ENCODE data around the gene SLC4A1AP.

SLC4A1AP gene

DNA sequence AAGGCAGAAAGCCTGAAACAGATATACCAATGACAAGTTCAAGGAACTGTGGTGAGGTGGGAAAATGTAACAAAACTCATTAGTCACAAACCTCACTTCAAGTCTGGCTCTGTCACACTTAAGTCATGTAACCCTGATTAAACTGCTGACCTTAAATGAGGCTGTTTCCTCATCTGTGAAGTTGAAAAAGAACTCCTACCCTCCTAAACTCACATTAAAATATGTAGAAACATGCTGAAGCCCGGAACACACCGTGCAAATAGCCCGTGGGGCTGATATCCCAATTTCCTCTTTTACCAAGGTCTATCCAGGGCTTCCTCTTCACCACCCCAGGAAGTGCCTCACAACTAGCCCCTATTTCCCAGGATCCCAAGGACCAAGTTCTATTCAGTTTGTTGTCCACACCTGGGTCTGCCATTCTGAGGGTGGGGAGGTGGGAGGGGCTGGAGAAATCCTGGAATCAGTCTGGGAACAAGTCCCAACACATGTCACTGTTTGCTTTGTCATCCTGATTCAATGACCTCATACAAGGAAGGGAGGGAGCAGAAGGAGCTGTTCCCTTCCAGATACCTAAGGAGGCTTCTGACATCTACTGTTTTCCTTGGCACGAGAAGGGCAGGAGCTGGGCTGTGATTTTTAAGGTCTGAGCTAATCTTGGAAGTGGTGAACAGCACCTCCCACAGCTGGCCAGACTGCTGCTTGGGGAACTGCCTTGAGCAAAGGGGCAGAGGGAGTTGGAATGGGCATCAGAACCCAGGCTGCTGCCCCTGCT, 42.3 kb downstream of the SLC4A1AP start:
- DNase-seq = no peak

DNA sequence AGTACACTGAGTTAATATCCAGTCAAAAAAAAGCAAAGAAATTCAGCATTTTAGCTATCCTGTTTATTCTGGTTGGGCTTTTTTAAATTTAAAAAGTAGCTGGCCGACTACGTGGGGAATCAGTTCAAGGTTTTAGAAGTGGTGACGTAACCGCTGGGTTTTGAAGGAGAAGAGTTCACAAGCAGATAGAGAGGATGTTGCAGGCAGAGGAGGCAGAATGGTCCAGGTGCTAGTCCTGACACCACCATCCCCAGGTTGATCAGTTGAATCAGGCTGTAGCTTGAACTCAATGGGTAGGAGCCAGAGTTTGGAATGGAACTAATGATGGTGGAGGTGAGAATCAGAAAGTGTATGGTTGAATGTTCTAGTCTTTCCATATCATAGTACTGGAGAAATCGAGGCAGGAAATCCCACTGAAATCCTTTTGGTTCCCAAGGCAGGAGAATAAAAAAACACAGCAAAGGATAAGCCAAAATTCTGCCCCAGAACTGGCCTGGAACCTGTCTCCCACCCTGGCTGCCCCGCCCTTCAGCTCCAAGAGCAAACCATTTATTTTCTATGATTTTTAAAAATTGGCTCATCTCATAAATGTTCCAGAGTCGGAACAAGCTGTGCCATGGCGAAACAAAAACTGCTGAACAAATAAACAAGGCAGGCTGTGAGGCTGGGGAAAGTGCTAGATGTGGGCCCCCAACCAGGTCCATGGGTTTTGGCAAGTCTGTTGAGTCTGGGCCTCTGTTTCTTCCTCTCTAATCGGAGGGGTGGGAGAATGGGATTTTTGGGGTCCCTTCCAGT, 44.0 kb downstream of the SLC4A1AP start:
- DNase-seq = no peak

DNA sequence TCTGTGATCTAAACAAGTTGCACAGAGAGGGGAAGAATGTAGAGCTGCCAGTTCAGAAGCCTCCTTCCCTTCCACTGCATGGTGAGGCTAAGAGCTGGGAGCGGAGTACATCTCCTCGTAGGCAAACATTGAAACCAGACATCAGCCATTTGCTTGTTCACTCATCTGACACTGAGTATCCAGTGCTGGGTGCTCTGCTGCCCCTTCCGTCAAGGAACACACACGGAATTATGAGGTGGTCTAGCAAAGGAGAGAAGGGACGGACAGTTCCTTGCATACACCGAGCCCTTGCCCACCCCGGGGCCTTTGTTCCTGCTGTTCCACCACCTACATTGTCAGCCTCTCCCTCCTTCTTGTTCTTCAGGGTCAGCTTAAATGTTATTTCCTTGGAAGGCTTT, 44.6 kb downstream of the SLC4A1AP start:
- no peak for DNase-seq

DNA sequence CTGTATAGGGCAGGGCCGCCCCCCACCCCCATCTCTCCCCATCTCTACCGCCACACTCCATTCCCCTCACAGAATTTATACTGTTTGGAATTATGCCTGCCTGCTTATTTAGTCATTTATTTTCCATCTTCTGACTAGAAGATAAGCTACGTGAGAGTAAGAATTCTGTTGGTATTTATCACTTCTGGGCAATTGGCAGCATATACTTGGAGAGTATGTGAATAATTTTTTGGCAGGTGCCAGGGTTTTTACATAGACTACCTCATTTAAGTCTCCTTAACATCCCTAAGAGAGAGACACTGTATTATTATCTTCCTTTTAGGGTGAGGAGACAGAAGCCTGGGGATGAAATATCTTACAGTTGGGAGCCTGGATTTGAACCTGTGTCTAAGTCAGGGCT, 45.0 kb downstream of the SLC4A1AP start:
- DNase-seq = no peak

DNA sequence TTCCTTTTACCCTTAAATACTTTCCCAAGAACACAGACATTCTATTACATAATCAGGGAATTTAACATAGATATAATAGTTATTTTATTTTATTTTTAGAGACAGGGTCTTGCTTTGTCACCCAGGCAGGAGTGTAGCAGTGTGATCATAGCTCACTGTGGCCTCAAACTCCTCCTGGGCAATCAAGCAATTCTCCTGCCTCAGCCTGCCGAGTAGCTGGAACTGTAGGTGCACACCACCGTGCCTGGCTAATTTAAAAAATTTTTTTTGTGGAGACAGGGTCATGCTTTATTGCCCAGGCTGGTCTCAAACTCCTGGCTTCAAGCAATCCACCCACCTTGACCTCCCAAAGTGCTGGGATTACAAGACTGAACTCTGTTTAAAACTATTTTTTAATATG, 45.6 kb downstream of the SLC4A1AP start:
- no peak for DNase-seq

DNA sequence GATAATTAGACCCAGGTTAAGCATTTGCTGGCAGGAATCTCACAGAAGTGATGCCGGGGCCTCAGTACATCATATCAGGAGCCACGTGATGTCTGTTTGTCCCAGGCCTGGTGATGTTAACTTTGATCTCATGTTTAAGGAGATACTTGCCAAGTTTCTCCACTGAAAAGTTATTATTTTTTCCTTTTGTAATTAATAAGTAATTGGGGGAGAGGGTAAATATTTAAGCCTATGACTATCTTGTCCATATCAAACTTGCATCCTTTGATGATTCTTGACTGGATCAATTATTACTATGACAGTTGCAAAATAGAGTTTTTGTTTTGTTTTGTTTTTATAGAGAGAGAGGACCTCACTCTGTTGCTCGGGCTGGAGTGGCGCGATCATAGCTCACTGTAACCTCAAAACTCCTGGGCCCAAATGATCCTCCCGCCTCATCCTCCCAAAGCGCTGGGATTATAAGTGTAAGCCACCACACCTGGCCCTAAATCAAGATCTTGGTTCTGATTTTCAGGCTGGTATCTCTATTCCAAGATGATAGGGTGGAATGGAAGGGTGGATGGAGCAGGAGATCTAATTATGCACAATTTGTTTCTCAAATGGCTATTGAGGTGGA, 46.4 kb downstream of the SLC4A1AP start:
- no peak for DNase-seq

DNA sequence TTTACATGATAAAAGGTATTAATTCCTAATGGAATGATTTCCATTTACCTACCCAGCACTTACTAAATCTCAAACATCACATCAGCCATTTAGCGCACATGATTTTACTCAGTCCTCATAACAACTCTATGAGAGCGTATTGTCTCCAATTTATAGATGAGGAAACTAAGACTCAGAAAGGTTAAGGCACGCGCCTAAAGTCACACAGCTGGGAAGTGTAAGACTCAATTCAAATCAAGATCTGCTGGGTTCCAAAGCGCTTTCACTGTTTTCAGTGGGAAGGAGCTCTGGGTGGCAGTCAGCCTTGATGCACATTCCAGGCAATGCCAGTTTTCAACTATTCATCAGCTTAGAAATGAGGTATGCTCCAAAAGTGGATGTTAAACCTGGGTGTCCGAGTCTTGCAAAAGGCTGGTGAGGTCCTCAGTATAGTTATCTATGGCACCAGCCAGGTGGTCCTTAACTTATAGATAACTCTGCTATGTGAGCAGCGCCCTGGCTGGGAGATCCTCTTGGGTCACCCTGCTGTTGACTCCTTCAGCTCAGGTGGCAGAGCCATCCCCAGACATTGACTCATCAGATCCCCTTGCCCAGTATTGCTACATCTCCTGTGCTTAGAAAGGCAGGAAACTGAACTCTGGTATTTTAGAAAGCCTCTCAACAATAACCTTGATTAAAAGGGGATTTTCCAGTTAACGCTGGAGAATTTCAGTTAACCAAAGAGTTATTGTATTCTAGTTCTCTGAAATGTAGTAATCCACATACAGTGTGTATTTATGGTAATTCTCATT, 47.1 kb downstream of the SLC4A1AP start:
- no peak for DNase-seq

DNA sequence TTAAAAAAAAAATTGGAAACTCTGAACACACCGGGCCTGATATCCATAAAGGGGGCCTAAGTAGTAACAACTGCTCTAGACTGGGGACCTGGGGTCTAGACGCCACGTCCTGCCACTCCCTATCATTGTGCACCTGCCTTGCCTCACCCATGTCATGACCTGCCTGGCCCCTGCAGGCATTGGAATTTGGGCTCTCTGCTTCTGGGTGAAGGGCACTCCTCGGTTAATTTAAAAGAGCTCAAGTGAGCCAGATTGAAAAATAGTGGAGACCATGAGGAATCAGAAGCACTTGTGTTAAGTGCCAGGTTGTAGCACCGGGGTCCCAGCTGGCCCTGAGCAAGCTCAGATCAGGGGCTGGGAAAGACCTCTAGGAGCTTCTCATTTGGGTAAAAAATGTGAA, 48.1 kb downstream of the SLC4A1AP start:
- no peak for DNase-seq

DNA sequence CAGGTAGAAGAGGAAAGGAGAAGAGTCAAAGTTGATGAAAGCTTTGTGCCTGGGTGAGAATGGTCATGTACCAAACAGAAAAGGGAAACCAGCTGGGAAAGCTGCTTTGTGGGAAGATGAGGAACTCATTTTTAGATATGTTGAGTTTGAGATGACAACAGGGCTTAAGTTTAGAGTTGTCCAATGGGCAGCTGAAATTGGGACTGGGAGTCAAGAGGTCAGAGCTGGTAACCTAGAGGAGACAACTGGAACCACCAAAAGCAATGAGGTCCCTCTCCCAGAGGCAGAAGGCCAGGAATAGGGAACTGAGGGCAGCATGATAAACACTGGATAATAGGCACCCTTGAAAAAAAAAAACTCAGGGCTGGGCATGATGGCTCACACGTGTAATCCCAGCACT, 48.8 kb downstream of the SLC4A1AP start:
- no peak for DNase-seq

DNA sequence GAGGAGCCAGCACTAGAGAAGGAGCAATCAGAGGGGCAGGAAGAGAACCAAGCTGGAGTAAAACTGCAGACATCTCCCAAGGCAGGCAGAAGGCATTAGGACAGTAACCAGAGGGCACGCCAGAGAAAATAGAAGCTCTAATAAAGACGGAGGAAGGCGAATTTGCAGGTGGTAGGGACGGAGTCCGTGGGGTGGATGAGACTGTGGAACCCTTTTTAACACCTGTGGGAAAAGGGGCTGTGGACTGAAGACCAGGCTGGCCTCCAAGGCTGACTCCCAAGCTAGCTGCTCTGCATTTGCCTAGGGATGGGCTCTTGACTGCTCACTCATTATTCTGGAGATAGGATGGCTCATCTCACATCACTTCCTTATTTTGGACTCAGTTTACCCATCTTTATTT, 49.5 kb downstream of the SLC4A1AP start:
- DNase-seq = no peak

DNA sequence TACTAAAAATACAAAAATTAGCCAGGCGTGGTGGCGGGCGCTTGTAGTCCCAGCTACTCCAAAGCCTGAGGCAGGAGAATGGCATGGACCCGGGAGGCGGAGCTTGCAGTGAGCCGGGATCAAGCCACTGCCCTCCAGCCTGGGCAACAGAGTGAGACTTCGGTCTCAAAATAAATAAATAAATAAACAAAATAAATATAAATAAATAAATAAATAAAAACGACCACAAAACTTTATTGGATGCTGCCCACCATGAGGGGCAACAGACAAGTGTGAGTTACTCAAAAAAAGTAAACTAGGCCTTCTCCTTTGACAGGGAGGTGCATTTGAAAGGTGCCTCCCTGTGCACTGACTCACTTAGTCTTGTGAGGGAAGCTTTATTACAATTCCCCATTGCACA, 50.4 kb downstream of the SLC4A1AP start:
- DNase-seq = no peak

DNA sequence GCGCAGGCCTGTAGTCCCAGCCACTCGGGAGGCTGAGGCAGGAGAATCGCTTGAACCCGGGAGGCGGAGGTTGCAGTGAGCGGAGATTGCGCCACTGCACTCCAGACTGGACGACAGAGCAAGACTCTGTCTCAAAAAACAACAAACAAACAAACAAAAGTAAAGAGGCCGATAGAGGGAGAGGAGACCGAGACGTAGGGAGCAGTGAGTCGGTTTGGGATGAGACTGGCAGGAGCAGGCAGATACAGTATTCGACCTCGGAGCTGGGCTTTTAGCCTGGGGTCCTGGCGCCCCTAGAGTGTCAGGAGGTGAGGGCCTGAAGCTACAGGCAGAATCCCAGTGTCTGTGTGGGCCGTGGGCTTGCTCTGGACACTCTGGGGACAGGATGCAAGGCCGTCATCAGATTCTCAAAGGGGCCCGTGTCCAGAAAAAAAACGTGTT, 51.2 kb downstream of the SLC4A1AP start:
- no peak for DNase-seq

DNA sequence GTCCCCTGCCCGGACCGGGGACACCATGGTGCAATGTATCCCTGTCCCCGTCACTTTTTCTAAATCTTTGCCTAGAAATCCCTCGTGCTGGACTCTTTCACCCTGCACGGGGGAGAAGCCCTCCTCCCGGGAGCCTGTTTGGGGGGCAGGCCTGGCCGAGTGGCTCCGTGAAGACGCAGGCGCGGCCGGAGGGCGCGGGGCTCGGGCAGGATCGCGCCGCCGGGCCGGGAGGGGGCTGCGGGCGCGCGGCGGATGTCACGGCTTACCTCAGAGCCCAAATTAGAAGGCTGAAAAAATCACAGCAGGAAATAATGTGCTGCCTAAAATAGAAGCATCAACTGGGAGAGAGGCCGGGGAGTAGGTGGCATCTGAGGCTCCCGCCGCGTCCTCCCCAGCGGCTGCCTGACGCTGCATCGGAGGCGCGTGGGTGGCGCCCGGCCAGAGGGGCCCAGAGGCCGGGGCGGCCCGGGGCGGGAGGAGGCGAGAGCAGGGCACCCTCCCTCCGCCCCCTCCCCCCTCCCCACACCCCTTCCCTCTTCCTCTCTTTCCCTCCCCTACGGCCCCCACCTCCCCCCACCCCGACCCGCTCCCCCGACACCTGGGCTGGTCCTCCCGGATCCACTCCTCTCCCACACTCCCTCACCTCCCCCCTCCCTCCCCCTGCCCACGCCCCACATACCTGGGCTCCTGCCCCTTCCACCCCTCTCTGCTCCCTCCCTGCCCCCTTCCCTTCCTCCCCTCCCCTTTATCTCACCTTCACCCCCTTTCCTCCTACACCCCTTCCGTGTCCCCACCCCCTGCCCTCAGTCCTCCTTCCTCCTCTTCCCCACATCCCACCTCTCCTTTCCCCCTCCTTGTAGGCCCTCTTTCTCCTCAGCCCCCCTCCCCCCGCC, 51.9 kb downstream of the SLC4A1AP start:
- DNase-seq = peak; percentile 38

DNA sequence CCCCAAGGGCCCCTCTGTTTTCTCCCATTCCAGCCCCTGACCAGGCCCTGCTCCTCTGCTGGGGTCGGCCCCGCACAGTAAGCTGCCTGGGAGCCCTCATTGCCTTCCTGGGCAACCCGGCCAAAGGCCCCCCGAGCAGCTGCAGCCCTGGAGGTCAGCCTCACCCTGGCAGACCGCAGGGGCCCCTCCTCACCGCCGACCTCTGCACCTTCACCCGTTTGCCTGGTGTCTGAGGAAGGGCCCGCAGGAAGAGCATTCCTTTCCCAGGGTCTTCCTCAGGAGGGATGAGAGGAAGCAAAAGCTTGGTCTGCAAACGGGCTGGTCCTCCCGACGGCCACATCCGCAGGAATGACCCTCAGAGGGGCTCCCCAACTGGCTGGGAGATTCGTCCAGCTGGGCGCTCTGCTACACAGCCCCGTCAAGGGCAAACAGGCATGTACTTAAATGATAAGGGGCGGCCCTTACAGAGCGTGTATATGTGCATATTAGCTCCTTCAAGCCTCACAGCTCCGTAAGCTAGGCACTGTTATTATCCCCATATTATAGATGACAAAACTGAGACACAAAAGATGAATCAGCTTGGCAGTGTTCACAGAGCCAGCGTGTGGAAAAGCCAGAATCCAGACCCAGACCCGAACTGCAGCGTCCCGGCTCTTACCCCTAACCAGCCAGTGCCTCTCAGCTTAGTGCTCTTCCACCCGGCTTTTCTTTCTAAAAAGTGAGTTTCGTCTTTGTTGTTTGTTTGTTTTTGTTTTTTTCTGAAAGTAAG, 52.8 kb downstream of the SLC4A1AP start:
- DNase-seq = no peak

DNA sequence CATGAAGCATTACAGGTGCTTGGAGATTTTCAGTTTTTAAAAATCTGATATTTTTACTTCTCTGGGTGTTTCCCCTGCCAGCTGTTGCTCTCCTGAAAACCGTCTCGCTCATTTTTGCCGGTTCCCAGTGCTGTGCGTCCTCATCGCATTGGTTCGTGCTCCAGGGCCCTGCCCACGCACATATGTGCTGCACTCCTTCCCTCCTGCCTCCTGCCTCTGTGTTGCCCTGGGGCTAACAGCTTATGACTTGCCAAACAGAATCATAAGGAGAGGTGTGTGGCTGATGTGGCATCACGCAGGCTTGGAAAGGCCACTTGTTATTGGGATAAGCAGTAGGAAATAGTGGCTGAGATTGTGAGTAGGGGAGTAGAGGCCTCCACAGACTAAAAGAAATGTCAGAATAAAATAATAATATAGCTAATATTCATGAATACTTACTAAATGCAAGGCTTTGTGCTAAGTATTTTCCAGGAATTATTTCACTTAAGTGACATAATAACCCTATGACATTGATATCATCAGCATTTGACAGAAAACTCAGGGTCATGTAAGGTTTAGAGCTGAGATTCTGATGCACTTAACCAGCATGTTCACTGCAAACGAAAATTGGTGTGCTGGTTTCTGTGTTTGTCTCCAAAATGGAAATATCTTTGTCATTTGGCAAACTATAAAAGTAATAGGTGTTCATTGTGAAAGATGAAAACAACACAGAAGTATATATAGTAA, 53.5 kb downstream of the SLC4A1AP start:
- DNase-seq = no peak

DNA sequence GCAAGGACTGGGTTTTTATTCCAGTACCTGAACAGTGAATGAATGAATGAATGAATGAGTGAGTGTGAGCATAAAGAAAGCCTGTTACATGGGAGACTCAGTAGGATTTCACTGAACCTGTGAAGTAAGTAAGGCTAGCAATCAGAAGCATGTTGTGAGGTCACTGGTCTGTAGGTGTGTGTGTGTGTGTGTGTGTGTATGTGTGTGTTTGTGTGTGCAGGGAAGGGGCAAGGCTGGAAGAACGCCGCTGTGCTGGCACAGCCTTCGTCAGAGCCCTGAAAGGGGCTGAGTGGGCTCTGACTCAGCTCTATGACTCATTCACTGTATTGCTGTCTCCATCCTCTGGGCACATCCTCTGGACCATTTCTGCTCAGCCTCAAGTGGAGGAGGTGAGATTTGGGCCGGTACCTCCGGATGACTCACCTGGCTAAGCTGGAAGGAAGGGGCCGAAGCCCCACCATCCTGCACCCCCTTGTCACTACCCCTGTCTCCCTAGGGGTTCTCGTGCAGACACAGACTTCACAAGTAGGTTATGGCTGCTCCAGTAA, 56.4 kb downstream of the SLC4A1AP start:
- DNase-seq = peak; percentile 40

DNA sequence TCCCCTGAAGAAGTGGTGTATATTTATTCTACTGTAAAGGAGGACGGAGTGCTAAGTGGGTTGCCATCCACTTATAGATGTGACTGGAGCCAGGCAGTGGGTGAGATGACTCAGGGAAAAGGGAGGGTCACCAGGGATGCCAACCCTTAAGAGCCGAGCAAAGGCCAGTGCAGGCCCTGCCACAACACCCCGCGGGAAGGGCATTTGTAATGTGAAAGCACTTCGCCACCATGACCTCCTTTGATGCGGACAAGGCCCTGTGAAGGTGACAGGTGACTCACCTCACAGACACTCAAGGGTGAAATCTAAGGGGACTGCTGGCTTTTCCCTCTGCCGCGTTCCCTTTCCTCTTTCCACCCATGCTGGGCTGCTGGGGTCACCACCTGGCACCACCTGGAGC, 57.6 kb downstream of the SLC4A1AP start:
- no peak for DNase-seq

DNA sequence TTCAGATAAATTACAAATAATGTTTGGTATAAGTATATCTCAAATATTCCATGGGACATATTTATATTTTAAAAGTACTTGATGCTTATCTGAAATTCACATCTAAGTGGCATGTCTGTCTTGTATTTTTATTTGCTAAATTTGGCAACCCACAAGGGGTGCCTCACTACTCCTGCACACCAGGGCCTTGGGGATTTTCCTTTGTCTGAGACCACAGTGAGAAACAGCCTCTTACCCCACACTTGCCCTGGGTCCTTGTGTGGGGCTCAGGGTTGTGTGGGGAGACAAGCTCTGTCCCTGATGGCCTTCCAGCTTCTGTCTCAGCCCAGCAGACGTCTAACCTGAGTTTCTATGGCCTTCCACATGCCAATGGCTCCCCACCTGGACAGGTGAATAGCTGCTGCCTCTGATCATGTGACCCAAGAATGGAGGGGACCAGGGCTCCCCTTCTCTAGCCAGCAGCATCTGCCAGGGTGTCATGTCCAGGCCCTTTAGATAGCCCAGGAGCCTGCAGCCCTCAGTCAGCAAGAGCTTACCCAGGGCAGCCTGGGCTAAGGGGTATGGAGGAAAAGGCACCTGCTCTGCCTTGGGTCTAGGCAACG, 58.3 kb downstream of the SLC4A1AP start:
- DNase-seq = no peak

DNA sequence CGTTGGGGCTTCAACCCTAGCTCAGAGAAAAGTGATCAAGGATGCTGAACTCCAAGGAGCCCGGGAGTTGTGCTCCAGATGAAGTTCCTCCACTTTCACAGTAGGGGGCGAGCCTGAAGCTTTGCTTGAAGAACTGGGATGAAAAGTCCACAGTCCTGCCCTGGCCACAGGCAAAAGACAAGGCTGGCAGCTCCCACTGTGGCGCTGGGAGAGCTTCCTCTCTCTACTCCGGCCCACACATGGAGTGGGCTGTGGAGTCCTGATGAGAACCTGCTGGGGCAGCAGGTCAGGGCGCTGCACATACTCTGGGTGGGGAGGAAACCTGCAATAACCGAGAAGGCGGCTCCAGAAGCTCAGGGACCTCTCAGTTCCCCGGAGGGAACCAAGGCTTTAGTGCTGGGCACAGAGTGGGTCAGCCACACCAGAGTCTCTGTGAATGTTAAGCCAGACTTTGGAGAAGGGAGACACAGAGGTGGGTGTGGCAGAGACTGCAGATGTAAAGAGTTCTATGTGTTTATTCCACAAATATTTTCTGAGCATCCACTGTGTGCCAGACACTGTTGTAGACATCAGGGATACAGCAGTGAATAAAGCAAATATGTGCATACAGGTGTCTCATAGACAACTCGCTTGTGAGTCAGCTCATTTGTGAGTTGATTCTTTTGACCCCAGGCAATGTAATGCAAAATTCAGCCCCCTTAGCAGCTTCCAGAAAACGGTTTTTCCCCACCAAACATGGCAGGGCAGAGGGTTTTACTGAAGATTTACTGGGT, 59.9 kb downstream of the SLC4A1AP start:
- peak; percentile 34 for DNase-seq

Data from CD4-positive, alpha-beta T cell treated with Interleukin-17A for 4 hours (primary cell).